Measurements from ENCODE around the gene POLR3A.
"Not testable (repeated sequence)": the region's sequence is repeated elsewhere in the genome, so short reads cannot be mapped to it uniquely, and the experiment has no call there.

The POLR3A gene

DNA sequence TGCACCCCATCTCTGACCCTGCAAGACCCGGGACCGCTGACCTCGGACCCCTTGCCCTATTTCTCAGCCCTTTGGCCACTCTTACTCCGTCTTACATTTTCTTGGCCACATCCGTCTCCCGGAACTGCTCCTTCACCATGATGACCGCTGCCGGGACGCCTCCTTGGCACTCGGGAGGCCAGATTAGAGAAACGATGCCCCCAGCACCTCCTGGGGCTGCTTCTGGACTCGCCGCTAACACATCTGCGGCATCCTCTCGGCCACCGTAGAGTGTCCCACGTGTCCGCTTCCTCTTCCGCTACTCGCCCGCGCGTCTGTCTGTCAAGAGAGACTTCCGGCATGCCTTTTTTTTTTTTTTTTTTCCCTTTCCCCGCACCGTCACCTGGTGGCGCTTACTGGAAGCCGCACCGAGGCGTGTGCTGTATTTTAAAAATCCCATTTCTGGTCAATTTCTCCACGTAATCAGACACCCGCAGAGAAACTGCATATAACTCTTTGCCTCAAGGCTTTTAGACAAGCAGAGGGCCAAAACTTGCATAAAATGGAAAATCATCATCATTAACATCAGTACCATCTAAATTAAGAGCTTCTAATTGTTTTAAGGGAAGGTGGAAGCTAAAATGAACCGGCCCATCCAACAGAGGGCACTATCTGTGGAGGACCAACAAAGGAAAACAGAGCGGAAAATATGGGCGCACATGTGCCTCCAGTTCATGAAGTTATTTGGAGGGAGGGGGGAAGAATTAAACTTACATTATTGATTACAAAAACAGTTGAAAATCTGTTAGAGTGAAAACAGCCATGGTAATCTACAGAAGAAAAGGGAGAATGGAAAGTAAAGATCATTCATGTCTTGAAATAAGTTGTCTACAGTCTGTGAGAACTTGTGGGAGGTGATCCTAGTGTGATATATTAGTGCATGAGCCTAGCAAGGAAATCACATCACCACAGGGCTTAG is at the start of gene POLR3A:
POLR3A (minus strand) TSS at position 247 of the 958 bp plus-strand sequence; CDS start at position 139, 108 bp downstream.
- peak; percentile 57 for DNase-seq

DNA sequence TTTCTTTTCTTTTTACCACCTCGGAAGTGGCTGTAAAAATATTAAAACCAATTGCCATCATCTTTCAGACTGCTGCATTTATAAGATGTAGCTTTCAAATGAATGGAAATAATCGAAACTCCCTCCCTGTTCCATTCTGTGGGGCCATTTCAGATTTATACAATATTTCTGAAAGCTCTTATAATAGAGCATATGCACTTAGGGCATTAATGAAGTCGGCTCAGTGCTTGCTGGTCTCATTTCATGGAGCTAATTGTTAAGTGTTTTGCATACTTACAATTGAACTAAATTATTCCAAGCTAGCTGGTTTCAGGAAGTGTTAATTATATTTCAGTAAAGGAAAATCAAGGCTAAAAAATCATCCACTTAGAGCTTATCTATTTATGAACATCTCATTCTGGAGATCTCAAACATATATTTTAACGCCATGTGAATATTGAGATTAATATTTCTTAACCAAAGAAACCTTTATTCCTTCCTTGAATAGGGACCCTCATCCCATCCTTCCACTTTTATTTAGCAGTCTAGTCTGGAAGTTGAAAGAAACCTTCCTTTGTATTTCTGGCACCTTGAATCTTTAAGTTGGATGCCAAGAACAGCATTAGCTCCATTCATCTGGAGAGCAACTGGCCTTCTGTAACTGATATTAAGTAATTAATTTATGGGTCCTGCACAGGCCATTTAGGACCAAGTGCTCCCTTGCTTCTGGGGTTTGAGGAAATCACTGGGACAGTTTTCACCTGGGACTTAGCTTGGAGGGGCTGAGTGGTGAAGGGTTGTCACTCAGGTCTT is 49.4 kb upstream of the POLR3A start:
- no peak for DNase-seq

DNA sequence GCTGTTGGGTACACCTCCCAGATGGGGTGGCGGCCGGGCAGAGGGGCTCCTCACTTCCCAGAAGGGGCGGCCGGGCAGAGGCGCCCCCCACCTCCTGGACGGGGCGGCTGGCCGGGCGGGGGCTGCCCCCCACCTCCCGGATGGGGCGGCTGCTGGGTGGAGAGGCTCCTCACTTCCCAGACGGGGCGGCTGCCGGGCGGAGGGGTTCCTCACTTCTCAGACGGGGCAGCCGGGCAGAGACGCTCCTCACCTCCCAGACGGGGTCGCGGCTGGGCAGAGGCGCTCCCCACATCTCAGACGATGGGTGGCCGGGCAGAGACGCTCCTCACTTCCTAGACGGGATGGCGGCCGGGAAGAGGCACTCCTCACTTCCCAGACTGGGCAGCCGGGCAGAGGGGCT is 46.5 kb upstream of the POLR3A start:
- DNase-seq = not testable (repeated sequence)

DNA sequence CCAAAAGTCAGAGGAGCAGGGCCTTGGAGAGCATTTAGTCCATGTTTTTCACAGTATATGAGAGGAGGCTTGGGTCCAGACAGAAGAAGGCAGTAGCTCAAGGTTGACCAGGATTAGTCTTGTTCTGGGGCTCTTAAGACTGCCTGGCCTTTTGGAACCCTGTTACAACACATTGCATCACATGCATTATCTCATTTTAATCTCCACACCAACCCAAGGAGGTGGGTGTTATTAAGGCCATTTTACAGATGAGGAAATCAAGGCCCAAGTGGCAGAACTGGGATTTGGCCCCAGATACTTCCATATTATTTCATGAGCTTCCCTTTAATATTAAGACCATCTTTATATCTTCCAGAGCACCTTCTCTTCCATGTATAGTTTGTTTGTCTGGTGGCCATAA is 43.2 kb upstream of the POLR3A start:
- no peak for DNase-seq

DNA sequence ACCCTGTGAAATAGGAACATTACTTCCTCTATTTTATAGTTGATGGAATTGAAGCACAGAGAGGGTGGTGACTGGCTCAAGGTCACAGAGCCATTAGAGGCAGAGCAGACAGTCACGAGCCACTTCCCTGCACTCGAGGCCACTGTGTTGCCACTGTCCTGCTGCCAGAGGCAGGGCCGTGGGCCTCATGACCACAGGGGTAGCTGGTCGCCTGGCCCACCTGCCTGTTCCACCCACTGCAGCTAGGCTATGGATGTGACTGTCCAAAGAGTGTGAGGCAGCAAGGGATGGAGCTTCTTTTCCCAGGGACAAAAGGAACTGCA is 42.5 kb upstream of the POLR3A start:
- no peak for DNase-seq

DNA sequence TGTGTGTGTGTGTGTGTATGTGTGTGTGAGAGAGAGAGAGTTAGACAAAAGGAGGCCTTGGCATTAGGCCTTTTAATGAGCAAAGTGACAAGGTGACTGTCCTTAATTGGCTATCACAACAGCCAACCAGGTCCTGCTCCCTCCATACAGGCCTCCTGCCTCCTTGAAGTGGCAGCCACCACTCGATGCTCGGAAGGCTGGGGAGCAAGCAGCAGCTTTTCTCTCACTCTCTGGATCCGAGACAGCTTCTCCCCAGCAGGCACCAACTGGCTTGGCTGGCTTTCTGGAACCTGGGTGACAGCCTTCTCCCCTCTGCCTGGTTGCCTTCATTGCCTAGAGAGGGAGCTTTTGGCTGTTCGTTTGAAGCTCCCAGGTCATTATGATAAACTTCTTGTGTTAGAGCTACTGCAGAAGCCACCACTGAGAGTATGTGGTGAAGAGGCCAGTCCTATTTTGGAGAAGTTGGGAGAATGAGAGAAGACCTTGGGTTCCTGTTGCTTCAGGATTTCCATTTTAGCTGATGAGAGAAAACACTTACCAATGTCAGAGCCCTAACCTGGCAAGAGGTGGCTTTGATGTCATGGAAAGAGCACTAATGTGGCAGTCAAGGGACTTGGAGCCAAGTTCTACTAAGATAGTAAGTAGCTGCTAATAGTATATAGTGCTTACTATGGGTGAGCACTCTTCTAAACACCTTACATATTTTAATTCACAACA is 42.0 kb upstream of the POLR3A start:
- DNase-seq = no peak

DNA sequence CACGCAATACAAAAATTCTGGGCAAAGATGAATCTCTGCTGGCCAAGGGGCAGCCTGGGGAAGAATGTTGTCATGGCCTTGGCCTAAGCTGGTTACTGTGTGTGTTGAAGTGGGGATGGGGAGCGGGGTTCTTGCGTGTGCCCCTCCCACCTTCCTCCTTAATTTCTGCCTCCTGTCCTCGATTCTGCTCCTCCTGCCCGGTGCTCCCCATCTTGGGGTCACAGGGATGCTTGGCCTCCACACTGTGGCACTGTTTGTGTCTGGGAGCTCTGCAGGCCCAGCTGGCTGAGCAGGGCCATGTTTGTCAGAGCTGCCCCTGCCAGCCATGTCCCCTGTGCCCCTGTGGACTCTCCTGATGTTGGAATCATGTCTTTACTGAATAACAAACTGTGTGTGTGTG is 41.4 kb upstream of the POLR3A start:
- DNase-seq = no peak

DNA sequence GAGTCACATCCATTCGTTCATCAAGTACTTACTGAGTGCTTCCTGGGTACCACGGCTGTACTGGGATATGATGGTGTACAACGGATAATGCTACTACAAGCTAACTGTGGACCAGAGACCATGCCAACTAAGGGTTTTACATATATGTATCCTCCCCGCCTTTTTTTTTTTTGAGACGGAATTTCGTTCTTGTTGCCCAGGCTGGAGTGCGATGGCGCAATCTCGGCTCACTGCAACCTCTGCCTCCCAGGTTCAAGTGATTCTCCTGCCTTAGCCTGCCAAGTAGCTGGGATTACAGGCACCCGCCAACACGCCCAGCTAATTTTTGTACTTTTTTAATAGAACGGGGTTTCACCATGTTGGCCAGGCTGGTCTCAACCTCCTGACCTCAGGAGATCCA is 40.7 kb upstream of the POLR3A start:
- not testable (repeated sequence) for DNase-seq

DNA sequence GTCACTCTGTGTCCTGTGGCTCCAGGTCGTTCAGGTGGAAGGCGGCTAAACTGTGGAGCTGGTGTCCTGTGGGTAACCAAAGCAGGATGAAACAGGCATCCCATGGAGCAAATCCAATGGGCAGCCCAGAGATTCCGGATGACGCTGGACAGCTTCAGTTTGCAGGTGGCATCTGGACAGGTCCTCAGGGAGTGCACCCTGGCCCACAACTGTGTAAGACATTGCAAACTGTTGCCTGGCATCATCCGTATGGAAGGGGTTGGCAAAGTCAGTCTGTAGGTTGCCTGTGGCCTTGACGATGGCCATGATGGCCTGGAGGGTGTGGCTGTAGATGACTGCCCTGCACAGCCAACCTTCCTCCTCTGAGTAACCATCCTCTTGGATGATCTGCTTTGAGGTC is 39.8 kb upstream of the POLR3A start:
- no peak for DNase-seq

DNA sequence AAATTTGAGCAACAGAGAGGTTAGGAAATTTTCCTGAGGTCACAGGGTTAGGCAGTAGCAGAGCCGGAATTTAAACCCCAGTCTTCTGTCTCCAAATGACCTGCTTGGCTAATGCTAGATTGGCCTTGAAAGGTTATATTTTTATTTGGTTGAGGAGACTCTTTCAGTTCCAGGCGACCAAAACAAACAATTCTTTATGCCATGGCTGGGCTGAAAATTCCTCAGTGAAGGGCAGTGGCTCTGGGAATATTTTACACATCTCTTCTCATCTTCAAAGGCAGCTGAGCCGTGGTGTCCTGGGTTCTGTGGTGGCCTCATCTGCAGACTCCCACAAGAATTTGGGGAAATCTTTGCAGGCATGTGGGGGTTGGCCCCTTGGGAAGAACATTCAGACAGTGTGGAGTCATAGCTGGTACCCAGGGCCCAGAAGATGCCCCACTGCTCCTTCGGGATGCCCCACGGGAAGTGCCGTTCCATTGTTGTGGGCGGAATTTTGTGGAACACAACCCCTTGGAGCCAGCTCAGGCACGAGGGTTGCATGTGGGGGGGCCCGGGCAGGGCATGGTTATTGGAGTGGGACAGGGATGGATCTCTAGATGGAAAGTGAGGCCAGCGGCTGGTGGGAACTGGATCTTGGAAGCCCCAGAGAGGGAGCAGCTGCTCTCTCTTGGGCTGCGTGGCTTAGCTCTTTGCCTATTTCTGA is 37.6 kb upstream of the POLR3A start:
- no peak for DNase-seq

DNA sequence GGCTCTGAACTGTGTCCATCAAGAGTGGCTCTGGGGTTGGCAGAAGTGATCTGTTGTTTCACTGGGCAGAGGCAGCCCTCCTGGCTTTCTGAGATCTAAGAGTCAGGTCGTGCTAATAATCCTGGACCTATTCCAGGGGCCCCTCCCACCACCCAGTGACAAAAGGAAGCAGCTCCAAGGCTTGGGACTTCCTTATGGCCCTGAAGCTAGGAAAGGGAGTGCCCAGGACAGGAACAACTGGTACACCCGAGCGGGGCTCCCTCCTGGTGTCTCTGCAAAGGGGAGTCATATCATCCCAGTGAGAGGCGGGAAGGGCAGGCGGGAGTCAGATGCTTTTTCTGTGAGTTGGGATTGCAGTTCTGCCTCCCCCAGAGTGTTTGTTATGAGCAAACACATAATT is 36.7 kb upstream of the POLR3A start:
- no peak for DNase-seq

DNA sequence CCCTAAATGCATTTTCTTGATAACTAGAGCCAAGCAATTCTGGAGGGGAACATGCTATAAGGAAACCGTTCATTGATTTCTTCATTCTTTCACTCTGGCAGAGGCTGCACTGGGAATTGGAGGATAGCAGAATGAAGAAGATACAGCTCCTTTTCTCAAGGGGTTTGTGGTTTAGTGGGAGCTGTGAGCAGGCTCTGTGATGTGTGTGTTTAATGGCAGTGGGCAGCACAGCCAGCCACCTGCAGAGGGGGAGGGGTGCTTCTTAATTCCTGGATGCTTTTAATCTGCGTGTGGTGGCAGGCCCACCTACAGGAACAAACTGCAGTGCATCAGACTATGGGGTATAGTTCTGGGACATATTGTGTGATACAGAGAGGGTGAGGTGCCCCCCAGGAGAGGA is 36.3 kb upstream of the POLR3A start:
- no peak for DNase-seq

DNA sequence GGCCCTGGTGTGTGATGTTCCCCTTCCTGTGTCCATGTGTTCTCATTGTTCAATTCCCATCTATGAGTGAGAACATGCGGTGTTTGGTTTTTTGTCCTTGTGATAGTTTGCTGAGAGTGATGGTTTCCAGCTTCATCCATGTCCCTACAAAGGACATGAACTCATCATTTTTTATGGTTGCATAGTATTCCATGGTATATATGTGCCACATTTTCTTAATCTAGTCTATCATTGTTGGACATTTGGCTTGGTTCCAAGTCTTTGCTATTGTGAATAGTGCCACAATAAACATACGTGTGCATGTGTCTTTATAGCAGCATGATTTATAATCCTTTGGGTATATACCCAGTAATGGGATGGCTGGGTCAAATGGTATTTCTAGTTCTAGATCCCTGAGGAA is 35.6 kb upstream of the POLR3A start:
- not testable (repeated sequence) for DNase-seq

DNA sequence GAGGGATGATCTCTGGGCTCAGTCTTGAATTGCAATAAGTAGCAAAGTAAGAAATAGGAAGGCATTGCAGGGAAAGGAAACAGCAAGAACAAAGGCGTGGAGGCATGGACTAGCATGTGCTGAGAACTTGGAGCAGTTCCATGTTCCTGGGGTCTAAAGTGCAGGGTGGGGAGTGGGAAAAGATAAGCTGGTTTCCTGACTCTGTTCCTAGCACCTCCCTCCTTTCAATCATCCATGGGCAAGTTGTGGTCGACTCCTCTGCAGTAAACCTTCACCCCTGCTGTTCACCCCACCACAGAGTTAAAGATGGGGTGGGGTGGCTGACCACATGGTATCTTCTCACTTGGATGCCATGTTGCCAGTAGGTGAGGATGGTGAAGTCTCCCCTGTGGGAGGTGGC is 33.9 kb upstream of the POLR3A start:
- DNase-seq = no peak

DNA sequence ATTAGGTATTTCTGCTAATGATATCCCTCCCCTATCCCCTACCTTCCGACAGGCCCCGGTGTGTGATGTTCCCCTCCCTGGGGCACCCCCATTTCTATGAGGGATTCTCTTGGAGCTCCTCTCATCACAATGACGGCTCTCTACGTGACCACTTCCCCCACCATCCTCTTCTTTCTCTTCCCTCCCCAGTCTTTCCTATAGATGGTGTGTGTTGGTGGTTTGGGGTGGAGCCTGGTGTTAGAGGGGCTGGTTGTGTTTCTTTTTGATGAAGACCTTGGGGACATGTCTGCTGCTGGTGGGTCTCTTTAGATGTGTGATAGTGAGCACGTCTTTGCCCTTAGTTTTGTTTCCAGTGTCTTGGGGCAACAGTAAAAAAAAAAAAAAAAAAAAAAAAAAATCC is 33.0 kb upstream of the POLR3A start:
- DNase-seq = no peak

DNA sequence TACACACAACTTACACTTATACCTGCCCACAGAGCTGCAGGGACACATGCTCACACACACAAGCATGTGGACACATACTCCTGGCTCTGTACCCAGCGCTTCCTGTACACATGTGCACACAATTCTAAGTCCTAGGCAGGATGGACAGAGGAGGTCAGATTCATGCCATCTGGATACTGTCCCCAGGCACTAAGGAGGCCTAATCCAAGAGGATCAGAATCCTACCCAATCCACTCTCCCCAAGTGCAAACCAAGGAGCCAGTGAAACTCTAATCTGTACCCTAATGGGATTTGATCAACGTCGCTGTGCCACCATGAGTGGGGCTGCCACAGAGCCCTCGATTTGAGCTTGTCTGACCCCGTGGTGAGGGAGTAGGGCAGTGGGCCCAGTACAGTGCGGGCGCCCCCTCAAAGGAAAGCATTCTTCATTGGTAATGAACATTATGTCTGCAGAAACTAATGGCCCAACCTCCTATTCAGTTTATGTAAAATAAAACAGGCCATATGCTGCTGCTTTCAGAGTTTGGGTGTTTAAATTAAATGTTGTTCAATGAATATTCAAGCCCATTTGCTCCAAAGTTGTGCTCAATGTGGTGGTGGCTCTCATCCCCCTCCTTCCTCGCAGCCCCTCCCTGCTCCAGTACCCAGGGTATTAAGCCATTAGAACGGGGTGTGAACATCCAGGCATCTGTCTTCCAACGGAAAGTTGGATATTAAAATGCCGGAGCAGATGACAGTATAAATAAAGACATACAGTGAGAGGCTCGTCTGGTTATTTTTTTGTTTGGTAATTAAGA is 30.8 kb upstream of the POLR3A start:
- no peak for DNase-seq

DNA sequence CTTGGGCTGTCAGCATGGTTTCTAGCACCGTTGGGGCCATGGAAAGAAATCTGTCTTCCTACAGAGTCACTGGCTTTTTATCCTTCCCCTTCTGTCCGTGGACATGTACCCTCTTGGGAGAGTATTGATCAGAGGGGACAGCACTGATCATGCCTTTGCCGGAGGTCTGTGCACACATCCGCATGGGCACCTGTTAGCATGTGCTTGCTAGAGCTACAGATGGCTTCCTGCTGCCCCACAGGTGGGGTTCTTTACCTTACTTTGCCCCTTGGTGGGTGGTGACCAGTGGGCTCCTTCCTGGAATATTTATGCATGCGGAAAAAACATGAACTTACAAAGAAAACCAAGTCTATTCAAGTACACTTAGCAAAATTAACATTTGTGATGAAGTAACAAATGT is 29.2 kb upstream of the POLR3A start:
- DNase-seq = no peak

DNA sequence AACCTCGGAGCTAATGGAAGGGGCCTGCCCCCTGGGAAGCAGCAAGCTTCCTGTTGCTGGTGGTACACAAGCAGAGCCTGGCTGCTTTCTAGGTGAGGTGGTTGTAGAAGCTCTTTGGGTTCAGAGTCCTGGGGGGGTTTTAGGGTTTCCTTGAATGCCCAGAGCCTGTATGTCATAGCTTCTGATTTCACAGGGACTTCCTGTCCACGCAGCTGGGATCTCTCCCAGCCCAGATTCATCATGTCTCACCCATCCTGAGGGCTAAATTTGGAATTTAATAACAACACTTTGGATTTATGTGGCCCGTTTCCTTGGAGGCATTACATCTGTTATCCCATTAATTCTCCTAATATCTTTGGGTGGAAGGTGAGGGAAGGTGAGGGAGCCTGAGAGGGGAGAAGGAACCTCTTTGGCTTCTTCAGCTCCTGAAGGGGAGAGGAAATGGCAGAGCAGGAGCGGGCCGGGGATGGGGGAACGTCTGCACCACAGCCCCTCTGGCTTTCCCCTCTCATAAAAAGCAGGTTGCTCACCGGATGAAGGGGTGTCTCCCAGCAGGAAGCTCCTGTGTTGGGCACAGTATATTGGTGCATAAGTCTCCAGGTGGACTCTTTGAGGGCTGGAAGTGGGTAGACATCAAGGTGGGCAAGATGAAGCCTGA is 24.0 kb upstream of the POLR3A start:
- DNase-seq = no peak

DNA sequence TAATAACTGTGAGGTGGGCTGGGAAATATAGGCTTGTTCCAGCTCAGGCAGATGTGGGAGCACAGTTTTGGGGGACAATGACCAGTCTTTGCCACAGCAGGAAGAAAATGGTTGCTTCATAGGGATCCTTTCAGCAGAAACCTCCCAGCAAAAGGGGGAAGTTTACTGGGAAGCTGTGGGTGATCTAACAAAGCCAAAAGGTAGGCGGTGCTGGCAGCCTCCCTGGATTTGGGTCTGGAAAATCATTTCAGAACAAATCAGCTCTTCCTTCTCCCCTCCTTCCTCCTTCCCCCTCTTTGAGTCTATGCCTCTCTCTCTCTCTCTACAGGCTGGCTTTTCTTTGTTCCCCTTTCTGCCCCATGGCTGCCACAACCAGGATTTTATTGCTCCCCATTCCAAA is 20.5 kb upstream of the POLR3A start:
- no peak for DNase-seq

DNA sequence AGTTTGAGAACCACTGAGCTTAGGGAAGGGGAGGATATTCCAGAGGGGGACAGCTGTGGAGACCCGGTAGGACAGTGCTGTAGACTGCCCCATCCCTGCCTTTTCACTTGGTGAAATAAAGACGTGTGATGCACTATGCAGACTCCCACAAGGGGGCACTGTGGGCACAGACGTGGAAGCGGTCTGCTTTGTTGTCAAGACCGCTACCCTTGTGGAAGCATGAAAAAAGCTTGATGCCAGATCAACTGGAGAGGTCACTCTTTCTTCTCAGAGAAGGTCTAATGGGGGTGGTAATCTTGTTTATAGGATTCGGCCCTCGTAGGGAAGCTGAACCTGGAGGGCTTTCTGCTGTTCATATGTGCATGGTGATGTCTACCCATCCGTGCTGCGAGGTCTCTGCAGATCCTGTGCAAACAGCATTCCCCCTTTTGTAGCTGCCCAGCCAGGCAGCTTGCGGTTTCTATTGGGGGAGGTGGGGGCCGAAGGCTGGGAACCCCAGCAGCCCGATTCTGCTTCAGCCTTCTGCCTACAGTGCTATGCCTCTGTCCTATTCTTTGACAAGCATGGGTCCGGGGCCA is 18.1 kb upstream of the POLR3A start:
- DNase-seq = no peak

DNA sequence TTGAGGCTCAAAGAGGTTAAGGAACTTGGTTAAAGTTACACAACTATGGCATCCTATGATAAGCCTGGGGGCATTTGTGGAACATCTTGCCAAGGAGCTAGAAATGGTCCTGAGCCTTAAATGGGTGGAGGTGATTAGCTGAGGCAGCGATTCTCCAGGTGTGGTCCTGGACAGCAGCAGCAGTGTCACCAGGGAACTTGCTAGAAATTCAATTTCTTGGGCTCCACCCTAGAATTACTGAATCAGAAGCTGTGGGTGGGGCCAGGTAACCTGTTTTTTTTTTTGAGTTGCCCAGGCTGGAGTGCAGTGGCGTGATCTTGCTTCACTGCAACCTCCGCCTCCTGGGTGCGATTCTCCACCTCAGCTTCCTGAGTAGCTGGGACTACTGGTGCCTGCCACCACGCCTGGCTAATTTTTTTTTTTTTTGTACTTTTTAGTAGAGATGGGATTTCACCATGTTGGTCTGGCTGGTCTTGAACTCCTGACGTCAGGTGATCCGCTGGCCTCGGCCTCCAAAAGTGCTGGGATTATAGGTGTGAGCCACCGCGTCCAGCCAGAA is 17.5 kb upstream of the POLR3A start:
- no peak for DNase-seq
